CD4-positive, alpha-beta T cell treated with Interleukin-15 for 1 hour (primary cell): ENCODE data around the gene FLACC1.
A peak's percentile ranks its signal among the peaks of the same experiment; 100 is the strongest.
"Not testable (repeated sequence)": the region's sequence is repeated elsewhere in the genome, so short reads cannot be mapped to it uniquely, and the experiment has no call there.

Experiments used
- DNase-seq: peaks from one replicate; pipeline ENCODE4 v3.0.0-alpha.2; 2020

FLACC1 gene

GRCh38 chr2:201357221-201357620 is at the start of gene FLACC1:
Gene FLACC1 (minus strand): TSS chr2:201357345. CDS start chr2:201351404, 5,941 bp downstream.
- DNase-seq = no peak

- DNase-seq = no peak
These were observed 49.0 kb upstream of the FLACC1 start for GRCh38 chr2:201406077-201406662.

GRCh38 chr2:201404699-201405280 is 47.6 kb upstream of the FLACC1 start:
- no peak for DNase-seq

GRCh38 chr2:201403880-201404279 is 46.7 kb upstream of the FLACC1 start:
- no peak for DNase-seq

GRCh38 chr2:201402651-201403562 is 45.8 kb upstream of the FLACC1 start:
- DNase-seq = no peak

- no peak for DNase-seq
These were observed 44.7 kb upstream of the FLACC1 start for GRCh38 chr2:201401815-201402214.

- no peak for DNase-seq
These were observed 39.5 kb upstream of the FLACC1 start for GRCh38 chr2:201396595-201396994.

GRCh38 chr2:201383136-201383535 is 26.0 kb upstream of the FLACC1 start:
- no peak for DNase-seq

GRCh38 chr2:201378496-201379397 is 21.6 kb upstream of the FLACC1 start:
- no peak for DNase-seq

- no peak for DNase-seq
These were observed 20.1 kb upstream of the FLACC1 start for GRCh38 chr2:201377218-201377617.

GRCh38 chr2:201369775-201370174 is 12.6 kb upstream of the FLACC1 start:
- no peak for DNase-seq

- DNase-seq = not testable (repeated sequence)
These were observed 12.2 kb upstream of the FLACC1 start for GRCh38 chr2:201369318-201369717.

GRCh38 chr2:201366146-201366545 is 9.0 kb upstream of the FLACC1 start:
- no peak for DNase-seq

GRCh38 chr2:201363857-201364560 is 6.9 kb upstream of the FLACC1 start:
- peak; percentile 32 for DNase-seq

GRCh38 chr2:201362396-201362795 is 5.3 kb upstream of the FLACC1 start:
- DNase-seq = no peak

- DNase-seq = no peak
These were observed 4.1 kb upstream of the FLACC1 start for GRCh38 chr2:201361078-201361733.

- DNase-seq = no peak
These were observed 3.1 kb upstream of the FLACC1 start for GRCh38 chr2:201360256-201360655.

GRCh38 chr2:201358684-201359083 is 1.5 kb upstream of the FLACC1 start:
- no peak for DNase-seq

- DNase-seq = no peak
These were observed 4.0 kb downstream of the FLACC1 start for GRCh38 chr2:201353116-201353515.

- no peak for DNase-seq
These were observed 6.3 kb downstream of the FLACC1 start for GRCh38 chr2:201350879-201351278.

- DNase-seq = no peak
These were observed 7.5 kb downstream of the FLACC1 start for GRCh38 chr2:201349601-201350000.

GRCh38 chr2:201348758-201349157 is 8.4 kb downstream of the FLACC1 start:
- no peak for DNase-seq
